Ishikawa (cell line): ENCODE measurements around the gene MYBPC2.

Experiments used
- CEBPB ChIP-seq: IDR thresholded peaks from 2 replicates; pipeline ENCODE4 v1.6.1; 2012
- CREB1 ChIP-seq: IDR thresholded peaks from 2 replicates; pipeline ENCODE4 v1.6.1; 2012; ENCODE audit warnings: low read depth
- EGR1 ChIP-seq: IDR thresholded peaks from 2 replicates; pipeline ENCODE4 v1.6.1; 2012
- EP300 ChIP-seq: IDR thresholded peaks from 2 replicates; pipeline ENCODE4 v1.6.1; 2012; ENCODE audit warnings: borderline replicate concordance
- FOXM1 ChIP-seq: IDR thresholded peaks from 2 replicates; pipeline ENCODE4 v1.6.1; 2012; ENCODE audit warnings: low read depth, borderline replicate concordance
- MAX ChIP-seq: IDR thresholded peaks from 2 replicates; pipeline ENCODE4 v1.6.1; 2012
- NFIC ChIP-seq: IDR thresholded peaks from 2 replicates; pipeline ENCODE4 v1.6.1; 2012
- RAD21 ChIP-seq: IDR thresholded peaks from 2 replicates; pipeline ENCODE4 v1.6.1; 2012; ENCODE audit warnings: low read depth
- REST ChIP-seq: IDR thresholded peaks from 2 replicates; pipeline ENCODE4 v1.6.1; 2012; ENCODE audit warnings: low read depth, mild to moderate bottlenecking
- TAF1 ChIP-seq: IDR thresholded peaks from 2 replicates; pipeline ENCODE4 v1.6.1; 2012; ENCODE audit warnings: low read depth, mild to moderate bottlenecking
- TCF12 ChIP-seq: IDR thresholded peaks from 2 replicates; pipeline ENCODE4 v1.6.1; 2012; ENCODE audit warnings: low read depth
- TEAD4 ChIP-seq: IDR thresholded peaks from 2 replicates; pipeline ENCODE4 v1.6.1; 2012
- YY1 ChIP-seq: IDR thresholded peaks from 2 replicates; pipeline ENCODE4 v1.6.1; 2012; ENCODE audit warnings: low read depth

- TF ChIP-seq MAX (no peak), FOXM1 (no peak), YY1 (no peak), TCF12 (no peak), TAF1 (no peak), EP300 (no peak), RAD21 (no peak), CREB1 (no peak), CEBPB (no peak), TEAD4 (no peak), EGR1 (no peak), REST (no peak), NFIC (no peak)
Measured at GRCh38 chr19:50514346-50515167, 81.9 kb downstream of the MYBPC2 start.
